Measurements from ENCODE around the gene LRPAP1.
"Not testable (repeated sequence)": the region's sequence is repeated elsewhere in the genome, so short reads cannot be mapped to it uniquely, and the experiment has no call there.

Gene LRPAP1

DNA sequence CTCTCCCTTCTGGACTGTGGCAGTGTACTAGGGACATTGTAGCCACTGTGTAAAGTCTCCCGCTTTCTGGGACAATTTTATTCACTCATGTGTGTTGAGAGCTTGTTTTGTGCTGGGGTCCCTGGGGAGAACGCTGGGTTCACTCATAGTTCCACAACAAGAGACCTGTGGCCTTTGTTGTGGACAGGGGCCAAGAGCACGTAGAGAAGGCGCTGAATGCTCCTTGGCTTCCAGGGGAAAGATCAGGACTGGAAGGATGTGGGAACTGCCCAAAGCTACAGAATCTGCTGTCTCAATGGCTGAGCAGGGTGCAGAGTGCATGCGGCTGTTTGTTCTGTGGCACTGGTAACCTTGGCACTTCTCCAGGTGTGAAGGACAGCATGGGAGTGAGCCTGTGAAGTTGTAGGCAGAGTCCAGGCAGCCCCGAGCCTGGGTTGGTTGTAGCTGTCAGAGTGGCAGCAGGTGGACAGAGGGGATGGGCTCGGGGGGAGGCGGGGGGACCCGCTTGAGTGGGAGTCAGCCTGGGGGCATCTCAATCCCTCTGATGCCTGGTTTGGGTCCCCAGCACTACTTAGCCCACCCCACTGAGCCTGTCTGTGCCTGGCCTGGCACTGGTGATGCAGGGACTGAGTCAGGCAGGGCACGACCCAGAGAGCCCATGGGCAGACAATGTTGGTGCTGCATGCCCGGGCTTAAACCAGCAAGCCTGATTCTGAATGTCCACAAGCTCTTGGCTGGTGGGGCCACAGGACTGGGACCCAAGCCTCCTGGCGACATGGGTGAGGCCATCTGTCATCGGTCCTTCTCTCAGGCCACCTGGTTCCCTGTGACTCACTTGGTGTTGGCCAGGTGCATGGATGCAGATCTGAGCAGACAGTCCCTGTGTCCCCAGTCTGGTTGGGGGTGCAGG lies 27.4 kb upstream of the LRPAP1 start:
- DNase-seq, result not testable (repeated sequence)

DNA sequence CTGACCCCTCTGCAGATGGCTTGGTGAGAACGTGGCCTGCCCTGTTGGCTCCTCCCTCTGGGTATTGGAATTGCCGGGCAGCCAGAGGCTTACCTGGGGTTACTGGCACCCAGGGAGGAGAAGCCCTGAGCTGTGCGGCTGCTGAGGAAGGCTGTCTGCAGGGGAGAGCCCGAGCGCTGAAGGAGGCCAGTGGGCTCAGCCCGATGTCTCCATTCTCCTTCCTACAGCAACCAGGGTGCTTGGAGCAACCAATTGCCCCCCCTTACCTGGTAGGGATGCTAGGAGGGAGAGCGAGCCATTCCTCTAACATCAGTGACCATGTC lies 26.3 kb upstream of the LRPAP1 start:
- not testable (repeated sequence) for DNase-seq

DNA sequence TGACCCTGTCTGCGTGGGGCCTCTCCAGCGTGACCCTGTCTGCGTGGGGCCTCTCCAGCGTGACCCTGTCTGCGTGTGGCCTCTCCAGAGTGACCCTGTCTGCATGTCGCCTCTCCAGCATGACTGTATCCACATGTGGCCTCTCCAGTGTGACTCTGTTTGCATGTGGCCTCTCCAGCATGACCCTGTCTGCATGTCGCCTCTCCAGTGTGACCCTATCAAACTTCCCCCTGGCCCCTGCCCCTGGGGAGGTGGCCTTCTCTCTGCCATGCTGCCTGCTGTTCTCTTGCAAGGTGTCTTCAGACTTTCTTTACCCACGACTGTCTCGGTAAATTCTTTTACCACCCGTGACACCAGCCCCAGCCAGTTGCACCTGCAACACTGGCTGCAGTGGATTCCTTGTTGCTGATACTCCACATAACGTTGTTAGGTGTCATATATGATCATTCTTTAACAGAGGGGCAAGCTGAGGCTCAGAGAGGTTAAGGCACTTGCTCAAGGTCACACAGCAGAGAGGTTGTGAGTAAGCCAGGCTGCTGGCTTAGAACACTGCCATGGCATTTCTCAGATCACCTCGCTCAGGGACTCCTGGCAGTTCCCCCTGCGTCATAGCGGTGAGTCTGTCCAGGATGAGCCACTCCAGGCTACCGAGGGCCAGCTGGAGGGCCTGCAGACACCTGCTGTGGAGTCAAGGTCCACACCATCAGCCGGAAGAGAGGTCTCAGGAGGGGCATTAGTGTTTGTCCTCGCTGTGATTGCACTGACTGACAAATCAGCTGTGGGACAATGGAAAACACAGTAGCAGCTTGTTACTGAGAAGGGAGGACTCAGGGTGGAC lies 25.7 kb upstream of the LRPAP1 start:
- DNase-seq, result not testable (repeated sequence)

DNA sequence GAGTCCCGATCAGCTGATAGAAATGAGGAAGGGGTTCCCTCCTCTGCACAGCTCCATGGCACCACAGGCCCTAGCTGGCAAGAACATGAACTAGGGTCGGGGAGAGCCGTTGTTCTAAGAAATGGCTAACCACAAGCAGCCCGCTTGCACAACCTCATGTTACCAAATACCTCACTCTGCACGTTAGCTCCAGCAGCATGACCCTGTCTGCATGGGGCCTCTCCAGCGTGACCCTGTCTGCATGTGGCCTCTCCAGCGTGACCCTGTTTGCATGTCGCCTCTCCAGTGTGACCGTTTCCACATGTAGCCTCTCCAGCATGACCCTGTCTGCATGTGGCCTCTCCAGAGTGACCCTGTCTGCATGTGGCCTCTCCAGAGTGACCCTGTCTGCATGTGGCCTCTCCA lies 24.9 kb upstream of the LRPAP1 start:
- not testable (repeated sequence) for DNase-seq

DNA sequence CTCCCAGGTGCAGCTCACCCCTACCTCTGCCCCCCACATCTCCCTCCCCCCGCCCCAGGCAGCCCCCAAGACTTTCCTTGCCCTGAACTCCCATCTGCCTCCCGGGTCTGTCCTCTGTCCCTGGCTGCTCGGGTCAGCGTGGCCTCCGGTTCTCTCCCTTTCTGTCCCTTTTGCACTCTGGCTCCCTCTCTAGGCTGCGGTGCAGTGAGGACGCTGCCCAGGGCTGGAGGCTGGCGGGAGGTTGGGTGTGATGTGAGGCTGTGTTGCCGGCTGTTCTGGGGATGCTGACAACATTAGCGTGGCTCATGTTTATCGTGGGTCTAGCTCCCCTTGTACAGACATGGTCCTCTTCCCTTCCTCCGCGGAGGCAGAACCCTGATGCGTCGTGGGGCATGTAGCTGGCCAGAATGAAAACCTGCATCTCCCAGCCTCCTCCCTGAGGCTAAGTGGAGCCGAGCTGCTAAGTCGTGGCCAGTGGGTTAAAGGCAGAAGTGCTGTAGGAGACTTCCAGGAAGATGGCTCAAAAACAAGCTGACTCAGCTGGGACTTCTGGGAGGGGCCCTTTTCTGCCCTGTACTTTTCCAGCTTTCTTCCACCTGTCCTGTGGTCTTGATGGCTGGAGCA lies 24.1 kb upstream of the LRPAP1 start:
- not testable (repeated sequence) for DNase-seq

DNA sequence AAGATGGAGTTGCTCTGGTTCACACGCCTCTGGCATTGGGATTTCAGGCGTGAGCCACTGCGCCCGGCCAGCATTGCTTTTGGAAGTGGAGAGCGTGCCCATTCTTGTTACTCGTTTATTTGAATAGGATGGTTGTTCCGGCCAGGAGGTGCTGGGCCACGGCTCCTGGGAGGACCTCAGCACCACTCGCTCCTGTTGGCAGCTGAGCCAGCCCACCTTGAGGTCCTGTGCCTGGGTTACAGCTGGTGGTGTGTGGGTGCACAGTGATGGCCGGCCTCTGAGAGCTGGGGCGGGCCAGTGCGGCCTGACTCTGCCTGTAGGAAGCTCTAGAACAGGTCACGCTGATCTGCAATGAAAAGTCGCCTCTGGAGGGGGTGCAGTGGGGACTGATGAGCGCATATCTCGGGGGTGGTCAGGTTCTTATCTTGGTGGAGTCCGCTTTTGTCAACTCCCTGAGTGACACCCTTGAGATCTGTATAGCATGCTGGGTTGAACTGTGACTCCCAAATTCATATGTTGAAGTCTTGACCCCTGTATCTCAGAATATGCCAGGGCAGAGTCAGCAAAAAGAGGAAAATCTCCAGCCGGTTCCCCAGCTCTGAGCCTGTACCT lies 23.3 kb upstream of the LRPAP1 start:
- DNase-seq, result not testable (repeated sequence)

DNA sequence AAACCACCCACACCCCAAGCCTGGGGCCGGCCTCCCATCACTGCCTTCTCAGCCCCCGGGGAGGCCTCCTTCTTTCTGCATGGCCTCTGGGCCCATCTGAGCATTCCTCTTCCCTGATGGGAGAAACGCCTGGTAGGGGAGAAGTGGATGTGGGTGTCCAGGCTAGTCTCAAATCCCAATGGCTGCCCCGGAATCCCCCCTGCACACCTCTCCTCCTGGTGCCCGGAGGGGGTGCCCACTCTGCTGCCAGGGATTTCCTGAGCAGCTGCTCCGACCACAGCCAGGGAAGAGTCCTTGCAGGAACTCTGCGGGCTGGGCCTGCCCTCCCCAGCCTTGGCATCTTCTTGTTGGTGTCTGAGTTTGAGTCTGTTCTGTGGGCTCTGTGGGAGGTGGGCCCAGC lies 19.1 kb upstream of the LRPAP1 start:
- DNase-seq, result not testable (repeated sequence)

DNA sequence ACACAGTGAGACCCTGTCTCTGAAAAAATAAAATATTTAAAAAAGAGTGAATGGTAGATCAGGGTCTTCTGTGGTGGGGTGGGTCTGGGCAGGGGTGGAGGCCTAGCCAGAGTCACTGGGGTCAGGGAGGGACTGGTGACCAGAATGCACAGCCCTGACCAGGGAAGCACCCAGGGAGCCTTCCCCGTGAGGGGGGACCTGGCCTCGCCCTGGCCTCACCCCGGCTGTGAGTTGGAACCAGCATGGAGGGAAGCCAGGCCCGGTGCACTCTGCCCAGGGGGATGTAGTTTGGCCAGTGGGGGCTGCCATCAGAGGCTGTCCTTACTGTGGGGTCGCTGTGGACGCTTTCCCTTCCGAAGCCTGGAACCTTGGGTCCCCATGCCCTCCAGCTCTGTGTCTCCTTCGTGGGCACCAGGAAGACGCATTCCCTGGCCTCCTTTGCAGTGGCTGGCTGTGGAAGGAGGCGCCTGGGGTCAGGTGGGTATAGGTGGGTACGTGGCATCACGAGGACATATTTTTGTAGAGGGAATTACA lies 18.6 kb upstream of the LRPAP1 start:
- DNase-seq, result not testable (repeated sequence)

DNA sequence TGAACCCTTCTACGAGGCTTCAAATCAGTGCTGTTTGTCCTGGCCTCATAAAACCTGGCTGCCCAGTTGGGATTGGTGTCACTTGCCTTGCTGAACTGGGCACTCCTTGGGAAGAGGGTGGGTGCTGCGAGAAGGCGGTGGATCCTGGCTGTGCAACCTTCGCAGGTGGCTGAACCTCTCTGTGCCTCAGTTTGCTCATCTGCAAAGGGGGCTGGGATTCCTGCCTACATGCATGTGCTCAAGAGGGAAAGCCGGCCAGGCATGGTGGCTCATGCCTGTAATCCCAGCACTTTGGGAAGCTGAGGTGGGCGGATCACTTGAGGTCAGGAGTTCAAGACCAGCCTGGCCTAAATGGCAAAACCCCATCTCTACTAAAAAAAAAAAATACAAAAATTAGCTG lies 17.8 kb upstream of the LRPAP1 start:
- DNase-seq, result not testable (repeated sequence)

DNA sequence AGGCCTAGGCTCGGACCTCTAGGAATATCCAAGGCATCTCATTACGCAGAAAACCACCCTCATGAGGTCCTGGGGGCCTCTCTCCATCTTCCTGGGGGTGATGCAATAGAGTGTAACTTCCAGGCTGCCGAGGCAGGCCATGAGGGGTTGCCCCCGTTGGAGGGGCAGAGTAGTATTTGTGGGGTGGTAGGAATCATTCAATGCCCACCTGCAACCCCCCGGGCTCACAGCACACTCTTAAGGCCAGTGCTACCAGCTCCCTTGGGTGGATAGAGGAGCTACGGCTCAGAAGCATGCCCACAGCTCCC lies 17.4 kb upstream of the LRPAP1 start:
- not testable (repeated sequence) for DNase-seq

DNA sequence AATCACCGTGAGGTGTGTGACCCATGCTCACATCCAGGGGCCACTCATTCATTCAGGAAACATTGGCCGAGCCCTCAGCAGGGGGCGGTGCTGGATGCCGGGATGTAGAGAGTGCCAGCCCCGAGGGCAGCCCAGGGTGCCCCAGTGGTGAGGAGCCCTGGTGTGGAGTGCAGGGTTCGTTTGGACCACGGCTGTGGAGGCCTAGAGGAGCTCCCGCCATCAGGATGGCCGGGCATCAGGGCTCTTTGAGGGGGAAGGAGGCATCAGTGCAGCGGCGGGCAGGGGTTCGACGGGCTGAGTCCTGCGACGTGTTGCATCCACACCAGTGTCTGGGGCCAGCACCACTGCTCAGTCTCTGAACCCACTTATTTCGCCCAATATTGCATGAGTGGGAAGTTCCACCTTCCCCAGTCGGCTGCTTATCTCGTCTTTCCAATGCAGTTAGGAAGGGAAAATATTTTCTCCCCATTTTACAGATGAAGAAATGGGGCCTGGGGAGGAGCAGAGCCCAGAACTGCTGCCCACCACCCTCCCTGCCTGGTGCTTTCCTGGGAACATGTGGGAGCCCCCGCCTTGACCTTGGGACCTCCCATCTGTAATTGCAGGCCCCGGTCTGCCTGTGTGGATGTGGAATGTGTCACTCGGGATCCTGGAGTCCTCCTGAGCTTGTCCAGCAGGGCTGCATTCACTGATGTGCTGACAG lies 16.9 kb upstream of the LRPAP1 start:
- DNase-seq, result not testable (repeated sequence)

DNA sequence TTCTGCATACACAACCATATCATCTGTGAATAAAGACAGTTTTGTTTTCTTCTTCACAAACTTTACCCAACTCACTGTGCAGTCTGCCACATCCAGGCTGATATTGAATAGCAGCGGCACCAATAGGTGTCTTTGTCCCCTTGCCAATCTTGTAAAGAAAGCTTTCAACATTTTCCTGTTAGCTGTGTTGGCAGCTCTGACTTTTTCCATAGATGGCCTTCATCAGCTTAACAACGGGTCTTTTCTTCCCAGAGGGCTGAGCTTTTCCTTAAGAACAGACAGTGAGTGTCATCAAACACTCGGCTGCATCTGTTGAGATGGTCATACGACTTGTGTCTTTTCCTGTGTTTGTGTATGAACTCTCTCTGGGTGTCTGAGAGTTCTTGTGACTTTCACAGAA lies 14.5 kb upstream of the LRPAP1 start:
- not testable (repeated sequence) for DNase-seq

DNA sequence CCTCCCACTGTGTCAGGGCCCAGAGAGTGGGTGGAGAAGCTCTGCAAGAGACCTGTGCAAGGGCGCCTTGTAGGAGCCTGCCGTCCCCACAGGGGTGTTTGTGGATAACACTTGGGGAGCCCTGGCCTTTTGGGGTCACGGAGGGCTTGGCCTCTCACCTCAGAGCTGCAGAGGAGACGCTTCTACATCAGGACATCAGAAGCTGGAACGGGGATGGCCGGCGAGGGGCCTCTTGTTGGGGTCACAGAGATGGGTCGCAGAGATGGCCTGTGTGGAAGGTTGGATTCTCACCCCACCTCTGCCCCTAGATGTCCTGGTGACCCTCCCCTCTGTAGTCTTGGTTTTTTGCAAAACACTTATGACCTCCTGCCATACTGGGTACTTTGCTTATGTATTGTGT lies 13.1 kb upstream of the LRPAP1 start:
- not testable (repeated sequence) for DNase-seq

DNA sequence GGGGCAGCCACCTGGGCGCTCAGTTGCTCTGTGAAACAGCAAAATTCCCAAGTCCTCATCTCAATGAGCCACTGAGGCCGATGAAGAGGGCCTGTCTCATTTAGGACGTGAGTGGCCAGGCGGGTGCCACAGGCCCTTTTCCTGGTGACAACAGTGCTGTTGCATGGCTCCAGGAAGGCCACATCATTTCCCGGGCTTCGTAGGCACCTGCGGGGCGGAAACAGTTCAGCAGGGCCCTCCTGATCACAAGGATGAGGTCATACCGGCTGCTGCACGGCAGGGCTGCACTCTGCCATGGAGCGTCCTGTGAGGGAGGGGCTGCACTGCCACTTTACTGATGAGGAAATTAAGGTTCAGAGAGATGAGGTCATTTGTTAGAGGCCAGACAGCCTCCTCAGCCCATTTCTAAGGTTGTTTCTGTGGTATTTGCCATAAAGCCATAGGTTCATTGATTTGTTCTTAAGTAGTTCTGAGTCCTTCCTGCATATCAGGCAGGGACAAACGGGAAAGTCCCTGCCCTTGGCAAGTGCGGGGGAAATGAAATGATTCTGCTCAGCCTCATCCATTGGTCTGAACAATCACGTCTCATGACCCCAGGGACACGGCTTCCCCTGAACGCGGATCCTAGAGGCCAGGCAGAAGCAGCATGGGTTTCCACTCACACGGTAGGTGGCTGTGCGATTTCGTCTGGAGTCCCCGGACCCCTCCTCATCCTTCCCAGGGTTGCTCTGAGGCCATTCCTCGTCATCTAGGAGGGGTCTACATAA lies 12.2 kb upstream of the LRPAP1 start:
- not testable (repeated sequence) for DNase-seq

DNA sequence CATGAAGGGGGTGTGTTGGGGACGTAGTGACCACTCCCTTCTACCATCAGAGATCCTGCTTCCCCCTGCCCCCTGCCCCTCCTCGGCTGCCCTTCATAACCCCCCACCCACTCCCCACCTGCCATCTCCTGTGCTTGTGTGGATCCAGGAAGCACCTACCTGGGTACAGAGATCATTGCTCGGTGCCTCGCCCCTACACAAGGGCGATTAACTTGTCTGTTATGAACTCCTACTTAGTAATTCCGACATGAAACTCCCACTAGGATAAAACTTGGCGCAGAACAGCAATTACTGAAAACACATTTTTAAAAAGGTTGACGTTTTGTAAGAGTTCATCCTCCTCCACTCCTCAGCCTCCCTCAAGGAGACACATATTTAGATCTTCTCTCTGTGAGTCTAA lies 11.2 kb upstream of the LRPAP1 start:
- not testable (repeated sequence) for DNase-seq

DNA sequence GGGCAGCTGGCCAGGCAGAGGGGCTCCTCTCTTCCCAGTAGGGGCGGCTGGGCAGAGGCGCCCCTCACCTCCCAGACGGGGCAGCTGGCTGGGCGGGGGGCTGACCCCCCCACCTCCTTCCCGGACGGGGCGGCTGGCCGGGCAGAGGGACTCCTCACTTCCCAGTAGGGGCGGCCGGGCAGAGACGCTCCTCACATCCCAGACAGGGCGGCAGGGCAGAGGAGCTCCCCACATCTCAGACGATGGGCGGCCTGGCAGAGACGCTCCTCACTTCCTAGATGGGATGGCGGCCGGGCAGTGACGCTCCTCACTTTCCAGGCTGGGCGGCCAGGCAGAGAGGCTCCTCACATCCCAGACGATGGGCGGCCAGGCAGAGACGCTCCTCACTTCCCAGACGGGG lies 6.7 kb upstream of the LRPAP1 start:
- DNase-seq, result not testable (repeated sequence)

DNA sequence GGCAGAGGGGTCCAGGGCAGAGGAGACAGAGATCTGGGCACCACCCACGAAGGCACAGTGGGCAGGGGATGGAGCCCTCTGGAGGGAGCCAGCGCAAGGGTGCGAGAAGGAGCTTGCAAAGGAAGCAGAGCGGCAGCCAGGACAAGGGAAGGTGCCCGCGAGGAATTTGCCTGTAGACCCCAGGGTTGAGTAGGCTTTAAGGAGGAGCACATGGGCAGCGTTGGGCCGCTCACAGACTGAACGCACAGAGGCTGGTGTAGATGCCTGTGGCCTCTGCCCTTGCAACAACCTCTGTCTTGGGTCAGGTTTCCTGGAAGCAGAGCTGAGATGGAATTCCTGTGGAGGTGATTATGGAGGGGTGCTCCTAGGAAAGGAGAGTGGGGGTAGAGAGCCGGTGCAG lies 3.6 kb upstream of the LRPAP1 start:
- DNase-seq, result not testable (repeated sequence)

DNA sequence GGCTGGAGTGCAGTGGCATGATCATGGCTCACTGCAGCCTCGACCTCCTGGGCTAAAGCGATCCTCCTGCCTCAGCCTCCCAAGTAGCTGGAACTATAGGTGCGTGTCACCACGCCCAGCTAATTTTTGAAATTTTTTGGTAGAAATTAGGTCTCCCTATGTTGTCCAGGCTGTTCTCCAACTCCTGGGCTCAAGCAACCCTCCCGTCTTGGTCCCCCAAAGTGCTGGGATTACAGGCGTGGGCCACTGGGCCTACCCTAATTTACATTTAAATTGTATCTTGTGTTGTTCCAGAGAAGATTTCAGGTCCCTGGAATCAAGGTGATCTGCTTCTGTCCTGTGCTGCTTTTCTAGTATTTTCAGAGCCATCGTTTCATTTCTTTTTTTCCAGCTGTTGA lies 1.2 kb upstream of the LRPAP1 start:
- DNase-seq, result no peak

DNA sequence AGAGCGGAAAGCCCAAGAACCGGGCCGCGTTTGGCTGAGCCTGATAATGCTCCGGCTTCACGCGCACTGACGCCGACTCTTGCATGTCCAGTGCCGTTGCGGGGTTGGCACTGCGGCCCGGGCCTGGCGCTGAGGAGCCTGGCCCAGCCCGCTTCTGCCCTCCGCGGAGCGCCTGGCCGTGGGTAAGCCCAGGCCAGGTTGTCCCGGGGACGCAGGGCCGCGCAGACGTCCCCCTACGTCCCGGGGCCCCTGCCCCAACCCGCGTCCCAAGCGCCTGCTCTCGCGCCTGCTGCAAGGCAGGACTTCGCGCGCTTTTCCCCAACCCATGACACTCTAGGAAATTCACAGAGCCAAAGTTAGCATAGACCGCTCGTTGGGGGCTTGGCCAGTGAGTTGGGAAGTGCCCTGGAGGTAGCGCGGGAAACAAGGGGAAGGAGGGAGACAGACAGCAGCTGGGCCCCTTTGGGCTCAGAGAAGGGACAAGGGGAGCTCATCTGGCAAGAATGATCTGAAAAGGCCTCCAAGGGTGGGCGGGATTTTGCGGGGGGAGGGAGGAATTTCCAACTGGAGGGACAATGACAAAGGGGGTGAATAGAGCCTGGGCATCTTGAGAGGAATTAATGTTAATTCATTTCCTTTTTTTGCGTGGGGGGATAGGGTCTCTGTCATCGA lies 665 bp upstream of the LRPAP1 start:
- no peak for DNase-seq

DNA sequence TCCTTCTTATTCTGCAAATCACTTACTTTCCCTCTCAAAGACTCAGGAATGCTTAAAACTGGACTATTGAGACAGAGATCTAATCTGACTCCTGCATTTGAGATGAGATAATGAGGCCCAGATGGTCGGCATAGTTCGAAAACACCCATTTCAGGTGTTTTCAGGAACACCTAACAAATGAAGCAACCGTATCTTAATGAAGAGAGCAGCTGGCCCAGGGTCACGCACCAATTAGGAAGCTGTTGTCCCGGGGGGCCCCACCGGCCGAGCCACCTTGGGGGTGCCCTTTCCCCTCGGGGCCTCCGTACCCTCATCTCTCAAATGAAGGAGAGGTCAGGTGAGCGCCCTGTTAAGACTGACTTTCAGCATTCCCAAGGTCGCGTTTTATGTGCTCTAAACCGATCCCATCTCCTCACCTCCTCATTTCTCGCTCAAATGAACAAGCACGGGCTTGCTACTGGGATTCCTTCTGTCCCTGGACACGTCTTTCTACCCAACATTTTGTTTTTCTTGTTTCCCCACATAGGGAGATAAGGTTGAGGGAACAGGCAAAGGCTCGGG lies 824 bp downstream of the LRPAP1 start:
- DNase-seq, result no peak
